HEK293 (cell line): Measurements from ENCODE around the gene MRAP2.
A peak's percentile ranks its signal among the peaks of the same experiment; 100 is the strongest.

Experiments used
- EGR2 ChIP-seq: fragments of 450-650 bp; formaldehyde crosslinking; IDR thresholded peaks from 2 replicates; pipeline ENCODE4 v1.5.1; 2016; ENCODE audit warnings: low read depth, missing biosample characterization, missing genetic modification characterization
- FEZF1 ChIP-seq: fragments of 450-650 bp; formaldehyde crosslinking; IDR thresholded peaks from 2 replicates; pipeline ENCODE4 v1.5.1; 2016; ENCODE audit warnings: missing biosample characterization, missing genetic modification characterization
- GLIS1 ChIP-seq: fragments of 450-650 bp; formaldehyde crosslinking; IDR thresholded peaks from 2 replicates; pipeline ENCODE4 v1.5.1; 2016; ENCODE audit warnings: missing biosample characterization, missing genetic modification characterization
- MEIS1 ChIP-seq: sonication (generic); formaldehyde crosslinking; IDR thresholded peaks from 2 replicates; pipeline ENCODE4 v1.8.1; 2022; ENCODE audit warnings: missing genetic modification reagents, mild to moderate bottlenecking, borderline replicate concordance
- MZF1 ChIP-seq: fragments of 450-650 bp; formaldehyde crosslinking; IDR thresholded peaks from 2 replicates; pipeline ENCODE4 v1.5.1; 2017; ENCODE audit warnings: missing biosample characterization, missing genetic modification characterization, borderline replicate concordance
- OSR2 ChIP-seq: fragments of 450-650 bp; formaldehyde crosslinking; IDR thresholded peaks from 2 replicates; pipeline ENCODE4 v1.5.1; 2016; ENCODE audit warnings: missing biosample characterization, missing genetic modification characterization
- OVOL3 ChIP-seq: fragments of 450-650 bp; formaldehyde crosslinking; IDR thresholded peaks from 2 replicates; pipeline ENCODE4 v1.5.1; 2016; ENCODE audit warnings: missing biosample characterization, missing genetic modification characterization
- RBAK ChIP-seq: fragments of 450-650 bp; formaldehyde crosslinking; IDR thresholded peaks from 2 replicates; pipeline ENCODE4 v1.5.1; 2016; ENCODE audit warnings: missing biosample characterization, missing genetic modification characterization
- SCRT1 ChIP-seq: fragments of 450-650 bp; formaldehyde crosslinking; IDR thresholded peaks from 2 replicates; pipeline ENCODE4 v1.5.1; 2016; ENCODE audit warnings: missing biosample characterization, missing genetic modification characterization, borderline replicate concordance
- SP3 ChIP-seq: fragments of 450-650 bp; formaldehyde crosslinking; IDR thresholded peaks from 2 replicates; pipeline ENCODE4 v1.5.1; 2016; ENCODE audit warnings: missing biosample characterization, missing genetic modification characterization
- SP7 ChIP-seq: fragments of 450-650 bp; formaldehyde crosslinking; IDR thresholded peaks from 2 replicates; pipeline ENCODE4 v1.5.1; 2016; ENCODE audit warnings: missing biosample characterization, missing genetic modification characterization
- YY2 ChIP-seq: fragments of 450-650 bp; formaldehyde crosslinking; IDR thresholded peaks from 2 replicates; pipeline ENCODE4 v1.5.1; 2016; ENCODE audit warnings: missing biosample characterization, missing genetic modification characterization
- ZBTB11 ChIP-seq: fragments of 450-650 bp; formaldehyde crosslinking; conservative IDR thresholded peaks from 2 replicates; pipeline ENCODE4 v1.5.1; 2016; ENCODE audit warnings: low read depth, missing biosample characterization, missing genetic modification characterization
- ZBTB17 ChIP-seq: fragments of 450-650 bp; formaldehyde crosslinking; IDR thresholded peaks from 2 replicates; pipeline ENCODE4 v1.5.1; 2016; ENCODE audit warnings: missing biosample characterization, missing genetic modification characterization
- ZBTB20 ChIP-seq: fragments of 450-650 bp; formaldehyde crosslinking; IDR thresholded peaks from 2 replicates; pipeline ENCODE4 v1.5.1; 2016; ENCODE audit warnings: missing biosample characterization, missing genetic modification characterization
- ZBTB8A ChIP-seq: fragments of 450-650 bp; formaldehyde crosslinking; IDR thresholded peaks from 2 replicates; pipeline ENCODE4 v1.5.1; 2016; ENCODE audit warnings: missing biosample characterization, missing genetic modification characterization
- ZFP41 ChIP-seq: fragments of 450-650 bp; formaldehyde crosslinking; IDR thresholded peaks from 2 replicates; pipeline ENCODE4 v1.5.1; 2016; ENCODE audit warnings: missing biosample characterization, missing genetic modification characterization, borderline replicate concordance
- ZNF157 ChIP-seq: fragments of 450-650 bp; formaldehyde crosslinking; IDR thresholded peaks from 2 replicates; pipeline ENCODE4 v1.5.1; 2016; ENCODE audit warnings: missing biosample characterization, missing genetic modification characterization
- ZNF19 ChIP-seq: fragments of 450-650 bp; formaldehyde crosslinking; IDR thresholded peaks from 2 replicates; pipeline ENCODE4; 2016; ENCODE audit warnings: missing biosample characterization, missing genetic modification characterization, low read depth
- ZNF311 ChIP-seq: fragments of 450-650 bp; formaldehyde crosslinking; IDR thresholded peaks from 2 replicates; pipeline ENCODE4 v1.5.1; 2017; ENCODE audit warnings: missing biosample characterization, missing genetic modification characterization, borderline replicate concordance
- ZNF354C ChIP-seq: fragments of 450-650 bp; formaldehyde crosslinking; IDR thresholded peaks from 2 replicates; pipeline ENCODE4 v1.5.1; 2016; ENCODE audit warnings: missing biosample characterization, missing genetic modification characterization, low read depth, borderline replicate concordance
- ZNF426 ChIP-seq: fragments of 450-650 bp; formaldehyde crosslinking; IDR thresholded peaks from 2 replicates; pipeline ENCODE4 v1.5.1; 2017; ENCODE audit warnings: missing biosample characterization, missing genetic modification characterization, mild to moderate bottlenecking, inconsistent platforms, moderate library complexity
- ZNF701 ChIP-seq: fragments of 450-650 bp; formaldehyde crosslinking; IDR thresholded peaks from 2 replicates; pipeline ENCODE4 v1.5.1; 2016; ENCODE audit warnings: missing biosample characterization, missing genetic modification characterization
- ZNF704 ChIP-seq: fragments of 450-650 bp; formaldehyde crosslinking; IDR thresholded peaks from 2 replicates; pipeline ENCODE4 v1.5.1; 2016; ENCODE audit warnings: missing biosample characterization, missing genetic modification characterization
- ZNF768 ChIP-seq: fragments of 450-650 bp; formaldehyde crosslinking; IDR thresholded peaks from 2 replicates; pipeline ENCODE4 v1.5.1; 2018; ENCODE audit warnings: missing biosample characterization, mild to moderate bottlenecking, missing genetic modification characterization
- ZNF776 ChIP-seq: fragments of 450-650 bp; formaldehyde crosslinking; IDR thresholded peaks from 2 replicates; pipeline ENCODE4 v1.5.0; 2017; ENCODE audit warnings: missing biosample characterization, missing genetic modification characterization, borderline replicate concordance
- ZXDB ChIP-seq: fragments of 450-650 bp; formaldehyde crosslinking; IDR thresholded peaks from 2 replicates; pipeline ENCODE4 v1.5.1; 2016; ENCODE audit warnings: missing biosample characterization, missing genetic modification characterization
- TF ChIP-seq, protein P1 (sequence below): fragments of 450-650 bp; formaldehyde crosslinking; IDR thresholded peaks from 2 replicates; pipeline ENCODE4 v1.5.1; 2016; ENCODE audit warnings: missing biosample characterization, missing genetic modification characterization
- TF ChIP-seq, protein P2 (sequence below): fragments of 450-650 bp; formaldehyde crosslinking; IDR thresholded peaks from 2 replicates; pipeline ENCODE4 v1.5.1; 2016; ENCODE audit warnings: missing biosample characterization, missing genetic modification characterization
- TF ChIP-seq, protein P3 (sequence below): sonication (generic); formaldehyde crosslinking; IDR thresholded peaks from 2 replicates; pipeline ENCODE4 v1.8.1; 2022; ENCODE audit warnings: mild to moderate bottlenecking, moderate library complexity, missing genetic modification reagents

The MRAP2 gene

DNA sequence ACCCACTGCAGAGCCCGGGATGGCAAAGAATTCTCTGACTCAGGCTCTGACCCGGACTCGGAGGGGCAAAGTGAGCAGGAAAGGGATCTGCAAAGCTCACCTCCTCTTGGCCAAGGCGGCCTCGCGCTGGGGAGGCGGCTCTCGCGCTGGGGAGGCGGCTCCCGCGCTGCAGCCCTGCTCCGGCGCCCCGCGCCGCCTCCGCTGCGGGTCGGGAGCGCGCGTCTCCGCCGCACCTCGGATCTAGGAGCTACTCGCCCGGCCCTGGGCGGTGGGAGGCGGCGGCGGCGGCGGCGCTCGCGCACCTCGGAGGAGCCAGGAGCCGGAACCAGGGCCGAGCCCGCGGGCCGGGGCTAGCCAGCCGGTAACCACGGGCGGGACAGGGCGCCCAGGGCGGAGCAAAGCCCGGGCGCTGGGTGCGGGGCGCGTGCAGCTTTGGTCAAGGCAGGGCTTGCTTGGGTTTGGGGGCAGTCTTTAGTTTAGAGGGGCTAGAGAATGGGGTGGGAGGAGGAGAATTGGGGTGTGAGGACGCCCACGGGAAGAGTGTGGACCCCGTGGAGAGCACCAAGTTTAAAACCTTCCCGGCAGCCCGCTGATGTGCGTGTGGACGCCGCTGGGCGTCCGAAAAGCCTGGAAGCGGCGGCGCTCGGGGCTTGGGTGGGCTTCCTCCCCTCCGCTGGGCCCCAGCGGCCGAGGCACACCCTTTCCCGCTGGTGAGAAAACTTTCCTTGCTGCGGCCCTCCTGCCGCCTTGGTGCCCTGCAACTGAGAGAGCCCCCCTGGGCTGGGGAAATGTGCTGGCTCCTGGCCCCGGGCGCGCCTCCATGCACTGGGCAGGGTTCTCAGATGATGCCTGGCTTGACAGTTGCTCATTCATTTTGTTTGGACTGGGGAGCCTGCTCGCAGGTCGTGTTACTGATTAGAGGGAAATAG lies at the start of gene MRAP2 (continued):
- TF ChIP-seq ZBTB8A (peak; percentile 95), RBAK (no peak), OVOL3 (tag by site-specific recombination) (no peak), ZBTB11 (tag by site-specific recombination) (no peak), OSR2 (tag by site-specific recombination) (no peak), MZF1 (tag by site-specific recombination) (no peak; the same call in 1 of the 2 replicates), ZNF19 (tag by site-specific recombination) (no peak), ZNF311 (tag by site-specific recombination) (no peak), ZFP41 (tag by site-specific recombination) (no peak), SCRT1 (tag by site-specific recombination) (no peak), SP7 (tag by site-specific recombination) (peak; percentile 24), FEZF1 (tag by site-specific recombination) (no peak), ZNF776 (tag by site-specific recombination) (no peak), YY2 (no peak), GLIS1 (tag by site-specific recombination) (peak; percentile 78), ZXDB (tag by site-specific recombination) (no peak), ZNF354C (tag by site-specific recombination) (no peak), ZNF768 (tag by site-specific recombination) (no peak), SP3 (peak; percentile 48; the same call in 1 of the 2 replicates), ZNF704 (no peak), ZNF701 (tag by site-specific recombination) (no peak), MEIS1 (CRISPR knock-in tag) (no peak), ZNF426 (tag by site-specific recombination) (no peak), EGR2 (tag by site-specific recombination) (no peak), ZBTB17 (tag by site-specific recombination) (peak; percentile 18; the same call in 1 of the 2 replicates), ZNF157 (tag by site-specific recombination) (no peak), ZBTB20 (tag by site-specific recombination) (peak; percentile 92)
- TF ChIP-seq, protein P1, sequence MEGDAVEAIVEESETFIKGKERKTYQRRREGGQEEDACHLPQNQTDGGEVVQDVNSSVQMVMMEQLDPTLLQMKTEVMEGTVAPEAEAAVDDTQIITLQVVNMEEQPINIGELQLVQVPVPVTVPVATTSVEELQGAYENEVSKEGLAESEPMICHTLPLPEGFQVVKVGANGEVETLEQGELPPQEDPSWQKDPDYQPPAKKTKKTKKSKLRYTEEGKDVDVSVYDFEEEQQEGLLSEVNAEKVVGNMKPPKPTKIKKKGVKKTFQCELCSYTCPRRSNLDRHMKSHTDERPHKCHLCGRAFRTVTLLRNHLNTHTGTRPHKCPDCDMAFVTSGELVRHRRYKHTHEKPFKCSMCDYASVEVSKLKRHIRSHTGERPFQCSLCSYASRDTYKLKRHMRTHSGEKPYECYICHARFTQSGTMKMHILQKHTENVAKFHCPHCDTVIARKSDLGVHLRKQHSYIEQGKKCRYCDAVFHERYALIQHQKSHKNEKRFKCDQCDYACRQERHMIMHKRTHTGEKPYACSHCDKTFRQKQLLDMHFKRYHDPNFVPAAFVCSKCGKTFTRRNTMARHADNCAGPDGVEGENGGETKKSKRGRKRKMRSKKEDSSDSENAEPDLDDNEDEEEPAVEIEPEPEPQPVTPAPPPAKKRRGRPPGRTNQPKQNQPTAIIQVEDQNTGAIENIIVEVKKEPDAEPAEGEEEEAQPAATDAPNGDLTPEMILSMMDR (tag by site-specific recombination): peak; percentile 36; the same call in 1 of the 2 replicates
- TF ChIP-seq, protein P2, sequence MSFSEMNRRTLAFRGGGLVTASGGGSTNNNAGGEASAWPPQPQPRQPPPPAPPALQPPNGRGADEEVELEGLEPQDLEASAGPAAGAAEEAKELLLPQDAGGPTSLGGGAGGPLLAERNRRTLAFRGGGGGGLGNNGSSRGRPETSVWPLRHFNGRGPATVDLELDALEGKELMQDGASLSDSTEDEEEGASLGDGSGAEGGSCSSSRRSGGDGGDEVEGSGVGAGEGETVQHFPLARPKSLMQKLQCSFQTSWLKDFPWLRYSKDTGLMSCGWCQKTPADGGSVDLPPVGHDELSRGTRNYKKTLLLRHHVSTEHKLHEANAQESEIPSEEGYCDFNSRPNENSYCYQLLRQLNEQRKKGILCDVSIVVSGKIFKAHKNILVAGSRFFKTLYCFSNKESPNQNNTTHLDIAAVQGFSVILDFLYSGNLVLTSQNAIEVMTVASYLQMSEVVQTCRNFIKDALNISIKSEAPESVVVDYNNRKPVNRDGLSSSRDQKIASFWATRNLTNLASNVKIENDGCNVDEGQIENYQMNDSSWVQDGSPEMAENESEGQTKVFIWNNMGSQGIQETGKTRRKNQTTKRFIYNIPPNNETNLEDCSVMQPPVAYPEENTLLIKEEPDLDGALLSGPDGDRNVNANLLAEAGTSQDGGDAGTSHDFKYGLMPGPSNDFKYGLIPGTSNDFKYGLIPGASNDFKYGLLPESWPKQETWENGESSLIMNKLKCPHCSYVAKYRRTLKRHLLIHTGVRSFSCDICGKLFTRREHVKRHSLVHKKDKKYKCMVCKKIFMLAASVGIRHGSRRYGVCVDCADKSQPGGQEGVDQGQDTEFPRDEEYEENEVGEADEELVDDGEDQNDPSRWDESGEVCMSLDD (tag by site-specific recombination): no peak
- TF ChIP-seq, protein P3, sequence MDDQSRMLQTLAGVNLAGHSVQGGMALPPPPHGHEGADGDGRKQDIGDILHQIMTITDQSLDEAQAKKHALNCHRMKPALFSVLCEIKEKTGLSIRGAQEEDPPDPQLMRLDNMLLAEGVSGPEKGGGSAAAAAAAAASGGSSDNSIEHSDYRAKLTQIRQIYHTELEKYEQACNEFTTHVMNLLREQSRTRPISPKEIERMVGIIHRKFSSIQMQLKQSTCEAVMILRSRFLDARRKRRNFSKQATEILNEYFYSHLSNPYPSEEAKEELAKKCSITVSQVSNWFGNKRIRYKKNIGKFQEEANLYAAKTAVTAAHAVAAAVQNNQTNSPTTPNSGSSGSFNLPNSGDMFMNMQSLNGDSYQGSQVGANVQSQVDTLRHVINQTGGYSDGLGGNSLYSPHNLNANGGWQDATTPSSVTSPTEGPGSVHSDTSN (CRISPR knock-in tag): peak; percentile 52; the same call in 1 of the 2 replicates
